Kidney (tissue), 14 donors: Measurements from ENCODE around the gene FBXO36. TPM values are rescaled to one million over a fixed set of nuclear protein-coding genes. Genes with fewer than 3 reads are reported as not detected.
A peak's percentile ranks its signal among the peaks of the same experiment; 100 is the strongest.

Experiments used
- DNase-seq, 5 donors: peaks; one replicate each; pipeline ENCODE4 v3.0.0-alpha.2; 2013 to 2020
- FAIRE-seq: peaks from 2 replicates; lab custom pipeline; 2012; peaks lifted over from hg19 to GRCh38; lab: Jason Lieb, UNC
- H3K27ac ChIP-seq, 2 donors: one replicate each; pipeline ENCODE4 v1.7.0; 2013; ENCODE audit warnings: low read depth in 2 of 2, low read length in 2 of 2, inconsistent platforms in 1 of 2
- H3K27me3 ChIP-seq: one replicate; pipeline ENCODE4 v1.7.1; 2013; ENCODE audit warnings: low read length, inconsistent platforms; ENCODE audit not compliant: control insufficient read depth, insufficient read depth
- H3K36me3 ChIP-seq, 3 donors: one replicate each; pipeline versions ENCODE4 v1.7.0 to v1.7.1; 2013; ENCODE audit warnings: low read length in 3 of 3, control low read depth in 1 of 3, inconsistent platforms in 1 of 3; ENCODE audit not compliant: insufficient read depth in 3 of 3, control insufficient read depth in 2 of 3
- H3K4me1 ChIP-seq, 3 donors: one replicate each; pipeline versions ENCODE4 v1.7.0 to v1.7.1; 2013; ENCODE audit warnings: low read length in 3 of 3, inconsistent platforms in 1 of 3, low read depth in 1 of 3; ENCODE audit not compliant: control insufficient read depth in 2 of 3, insufficient read depth in 2 of 3
- H3K4me3 ChIP-seq, 3 donors: one replicate each; pipeline versions ENCODE4 v1.7.0 to v1.8.1; 2013; ENCODE audit warnings: low read length in 3 of 3, control low read depth in 1 of 3, inconsistent platforms in 1 of 3
- H3K9ac ChIP-seq, 3 donors: one replicate each; pipeline versions ENCODE4 v1.7.0 to v1.7.1; 2013; ENCODE audit warnings: low read length in 3 of 3, control low read depth in 1 of 3, inconsistent platforms in 1 of 3
- H3K9me3 ChIP-seq, 3 donors: one replicate each; pipeline versions ENCODE4 v1.7.0 to v1.7.1; 2013; ENCODE audit warnings: low read length in 3 of 3, control low read depth in 1 of 3, inconsistent platforms in 1 of 3; ENCODE audit not compliant: control insufficient read depth in 2 of 3, insufficient read depth in 1 of 3
- CTCF ChIP-seq: IDR thresholded peaks from 3 replicates; pipeline ENCODE4 v1.5.1; 2012; ENCODE audit warnings: mild to moderate bottlenecking, moderate library complexity, borderline replicate concordance; ENCODE audit not compliant: insufficient read depth; ENCODE audit errors: extremely low read depth
- intact Hi-C: fragments of 100-400 bp; cut with DNase I; formaldehyde crosslinking; loops from one replicate; pipeline ENCODE4 v1.11.1; 2022
- polyA plus RNA-seq: library from polyadenylated mRNA; stranded (reverse); fragments of 350-450 nt; fragmentation: Illumina TruSeq; extraction: RNeasy Lipid Tissue Mini Kit (QIAGEN cat#74804); gene quantifications from one replicate; pipeline ENCODE4 v1.2.3, GENCODE V29; 2014; ENCODE audit warnings: low read depth, low replicate concordance; ENCODE audit not compliant: insufficient read depth
- total RNA-seq: library from RNA; stranded (reverse); fragmentation: NEBNext Ultra II Directional; extraction: Animal tissue kit (Norgen Biotek cat#: 25700); gene quantifications from one replicate; pipeline ENCODE4 v1.2.1, GENCODE V29; 2021
- donor health status: control.
- donor health status: control.
- donor health status: control.
- donor health status: control.
- donor health status: control.
- donor health status: DM: yes; HTN: yes; CAD: no.
- donor health status: Normal renal cell carcinoma (clear cell type).

FBXO36 gene
- total and polyA plus RNA-seq, 2 donors from 2014 or later = 3.8 to 5.4 TPM

GRCh38 chr2:229875549-229875948 is 46.8 kb upstream of the FBXO36 start:
- Histone ChIP-seq H3K9ac (no peak overlapping the region), H3K27me3 (no peaks in the 10 kb centered on the region), H3K4me3 (no peak overlapping the region), H3K9me3 (no peaks in the 10 kb centered on the region), H3K27ac (no peak overlapping the region), H3K36me3 (peaks cover 2 to 22% (median 9%) of the 10 kb centered on the region in 3 donors), H3K4me1 (no peaks in the 10 kb centered on the region)
- DNase-seq (no peak), FAIRE-seq (no peak)
- intact Hi-C loops = no loop called here
- TF ChIP-seq CTCF = no peak

GRCh38 chr2:229879191-229879950 is 42.9 kb upstream of the FBXO36 start:
- DNase-seq (no peak), FAIRE-seq (no peak)
- no peak for TF ChIP-seq CTCF
- Histone ChIP-seq H3K4me3 (no peak overlapping the region), H3K27ac (no peak overlapping the region), H3K4me1 (no peaks in the 10 kb centered on the region), H3K9me3 (no peaks in the 10 kb centered on the region), H3K36me3 (peaks cover 2 to 22% (median 9%) of the 10 kb centered on the region in 3 donors), H3K9ac (no peak overlapping the region), H3K27me3 (no peaks in the 10 kb centered on the region)
- intact Hi-C loops = no loop called here

- Histone ChIP-seq H3K36me3 (peaks cover 2 to 22% (median 9%) of the 10 kb centered on the region in 3 donors), H3K4me3 (no peak overlapping the region), H3K9me3 (no peaks in the 10 kb centered on the region), H3K27ac (no peak overlapping the region), H3K27me3 (no peaks in the 10 kb centered on the region), H3K4me1 (peaks cover 0 to 5% (median 0%) of the 10 kb centered on the region in 3 donors), H3K9ac (no peak overlapping the region)
- no peak for TF ChIP-seq CTCF
- FAIRE-seq (peak; percentile 15), DNase-seq (no peak)
- intact Hi-C loops = no loop called here
Measured at GRCh38 chr2:229880892-229881586, 41.3 kb upstream of the FBXO36 start.
